ENCODE measurements around the gene ADAMTS12. TPM values are rescaled to one million over a fixed set of nuclear protein-coding genes. Genes with fewer than 3 reads are reported as not detected.

ADAMTS12 gene
- total RNA-seq, 3 donors from 2014 or later, result 4.4 to 17.4 (median 15.0) TPM

GRCh38 chr5:33476992-33477391, 414.8 kb downstream of the ADAMTS12 start:
- TF ChIP-seq POLR2AphosphoS5 (IDR thresholded peaks at IDR 0.05) (no peak), POLR2A (IDR thresholded peaks at IDR 0.05) (no peak), CTCF (IDR thresholded peaks at IDR 0.05) (no peak)
- Histone ChIP-seq H3K27me3 (no peaks in the 10 kb centered on the region), H3K4me3 (no peak overlapping the region), H3K9me3 (no peaks in the 10 kb centered on the region), H3K4me1 (no peaks in the 10 kb centered on the region), H3K36me3 (no peaks in the 10 kb centered on the region), H3K27ac (no peak overlapping the region)
- DNase-seq (ENCODE audit: low spot score in 2 of 2), result no peak
- intact Hi-C loops (cut with DNase I; ENCODE audit: low total_unique reads), result no loop called here

- TF ChIP-seq POLR2AphosphoS5 (IDR thresholded peaks at IDR 0.05) (no peak), POLR2A (IDR thresholded peaks at IDR 0.05) (no peak), CTCF (IDR thresholded peaks at IDR 0.05) (no peak)
- Histone ChIP-seq H3K27ac (no peak overlapping the region), H3K4me1 (no peaks in the 10 kb centered on the region), H3K4me3 (no peak overlapping the region), H3K36me3 (no peaks in the 10 kb centered on the region), H3K9me3 (no peaks in the 10 kb centered on the region), H3K27me3 (no peaks in the 10 kb centered on the region)
- intact Hi-C loops (cut with DNase I; ENCODE audit: low total_unique reads), result no loop called here
- no peak for DNase-seq (ENCODE audit: low spot score in 2 of 2)
Observed at GRCh38 chr5:33475706-33476105, 416.1 kb downstream of the ADAMTS12 start.

GRCh38 chr5:33474931-33475499, 416.8 kb downstream of the ADAMTS12 start:
- no peak for TF ChIP-seq CTCF (IDR thresholded peaks at IDR 0.05)
- TF ChIP-seq POLR2AphosphoS5 (IDR thresholded peaks at IDR 0.05), result no peak
- DNase-seq (ENCODE audit: low spot score in 2 of 2), result no peak
- H3K9me3 ChIP-seq, result no peaks in the 10 kb centered on the region
- H3K4me1 ChIP-seq, result no peaks in the 10 kb centered on the region
- no peak overlapping the region for H3K4me3 ChIP-seq
- no peaks in the 10 kb centered on the region for H3K27me3 ChIP-seq
- intact Hi-C loops (cut with DNase I; ENCODE audit: low total_unique reads), result no loop called here
- no peaks in the 10 kb centered on the region for H3K36me3 ChIP-seq
- H3K27ac ChIP-seq, result no peak overlapping the region

- Histone ChIP-seq H3K4me3 (no peak overlapping the region), H3K9me3 (no peaks in the 10 kb centered on the region), H3K27ac (no peak overlapping the region), H3K4me1 (no peaks in the 10 kb centered on the region), H3K27me3 (no peaks in the 10 kb centered on the region), H3K36me3 (no peaks in the 10 kb centered on the region)
- intact Hi-C loops (cut with DNase I; ENCODE audit: low total_unique reads), result no loop called here
- no peak for DNase-seq (ENCODE audit: low spot score in 2 of 2)
- TF ChIP-seq POLR2A (IDR thresholded peaks at IDR 0.05) (no peak), CTCF (IDR thresholded peaks at IDR 0.05) (no peak), POLR2AphosphoS5 (IDR thresholded peaks at IDR 0.05) (no peak)
Observed at GRCh38 chr5:33474004-33474403, 417.8 kb downstream of the ADAMTS12 start.

Other genes starting within 250 kb of the ADAMTS12 start
- gene RXFP3, start 44.4 kb upstream of the ADAMTS12 start, total RNA-seq, result not detected
- gene SLC45A2, start 92.7 kb upstream of the ADAMTS12 start, total RNA-seq, result not detected
- 10 to 100 TPM in 2 of 3 donors, 1 to 10 TPM in 1; 8.2 to 14.4 (median 13.8) TPM for gene AMACR, start 116.1 kb upstream of the ADAMTS12 start, total RNA-seq
- gene C1QTNF3, start 151.2 kb upstream of the ADAMTS12 start, total RNA-seq, result 10 to 100 TPM in 2 of 3 donors, 1 to 10 TPM in 1; 4.0 to 28.8 (median 22.2) TPM